Epidermal melanocyte (primary cell): ENCODE results near the gene CEP128.

Experiments used
- DNase-seq: peaks from one replicate; pipeline ENCODE4 v3.0.0; 2011; ENCODE audit warnings: low spot score; ENCODE audit not compliant: insufficient read length

Gene CEP128

DNA sequence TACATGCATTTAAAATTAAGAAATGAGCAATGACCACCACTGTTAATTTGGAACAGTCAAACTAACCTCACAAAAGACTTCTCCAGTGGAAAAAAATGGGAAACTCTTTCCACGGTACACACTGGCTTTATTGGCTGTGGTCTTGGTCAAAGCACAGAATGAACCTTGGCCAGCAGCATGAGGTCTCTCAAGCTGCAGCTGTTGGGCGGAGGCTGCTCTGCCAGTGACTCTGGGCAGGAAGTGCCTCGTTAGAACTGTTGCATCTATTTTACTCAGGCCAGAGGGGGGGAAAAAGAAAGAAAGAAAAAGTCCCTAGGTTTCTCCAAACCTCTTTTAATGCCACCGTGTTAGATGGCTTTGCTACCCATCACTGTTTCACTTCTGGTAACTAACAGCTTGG, 450.4 kb downstream of the CEP128 start:
- DNase-seq: peak; percentile 17

DNA sequence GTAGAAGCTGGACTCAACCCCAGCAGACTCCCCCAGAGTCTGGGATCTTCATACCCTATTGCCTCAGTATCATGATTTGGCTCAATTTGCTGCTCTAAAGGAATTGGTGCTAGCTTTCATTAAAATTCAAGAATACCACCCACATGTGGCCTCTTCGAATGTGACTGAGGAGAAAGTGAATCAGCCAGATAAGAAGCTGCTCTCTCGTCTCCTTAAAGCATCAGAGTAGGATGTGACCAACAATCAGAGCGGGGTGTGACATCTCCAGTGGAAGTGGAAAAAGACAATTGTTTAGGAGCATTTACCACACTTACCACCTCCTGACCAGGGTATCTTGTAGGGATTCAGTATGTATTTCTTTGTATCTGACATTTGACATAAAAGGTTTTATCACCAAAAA, 452.0 kb downstream of the CEP128 start:
- no peak for DNase-seq

DNA sequence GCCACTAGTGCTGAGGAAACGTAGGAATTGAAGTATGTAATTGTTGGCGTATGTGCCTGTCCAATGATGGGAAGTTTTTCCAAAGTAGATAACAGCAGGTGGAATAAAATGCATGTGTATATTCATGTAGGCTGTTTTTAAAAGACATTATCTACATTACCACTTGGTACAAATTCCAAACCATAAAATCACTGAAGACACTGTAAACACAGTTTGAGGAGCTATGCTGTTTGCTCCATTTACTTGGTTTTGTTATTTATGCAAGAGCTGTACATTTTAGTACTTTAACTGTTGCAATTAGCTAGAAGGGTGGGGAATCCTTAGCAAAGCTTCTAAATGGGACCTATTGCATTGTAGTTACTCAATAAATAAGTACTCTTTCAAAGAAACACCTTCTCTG, 455.8 kb downstream of the CEP128 start:
- DNase-seq: no peak

GRCh38 chr14:80483331-80483730, 458.2 kb downstream of the CEP128 start:
- no peak for DNase-seq

- no peak for DNase-seq
Observed at GRCh38 chr14:80477388-80478160, 464.0 kb downstream of the CEP128 start.

GRCh38 chr14:80475074-80475473, 466.5 kb downstream of the CEP128 start:
- DNase-seq: no peak

DNA sequence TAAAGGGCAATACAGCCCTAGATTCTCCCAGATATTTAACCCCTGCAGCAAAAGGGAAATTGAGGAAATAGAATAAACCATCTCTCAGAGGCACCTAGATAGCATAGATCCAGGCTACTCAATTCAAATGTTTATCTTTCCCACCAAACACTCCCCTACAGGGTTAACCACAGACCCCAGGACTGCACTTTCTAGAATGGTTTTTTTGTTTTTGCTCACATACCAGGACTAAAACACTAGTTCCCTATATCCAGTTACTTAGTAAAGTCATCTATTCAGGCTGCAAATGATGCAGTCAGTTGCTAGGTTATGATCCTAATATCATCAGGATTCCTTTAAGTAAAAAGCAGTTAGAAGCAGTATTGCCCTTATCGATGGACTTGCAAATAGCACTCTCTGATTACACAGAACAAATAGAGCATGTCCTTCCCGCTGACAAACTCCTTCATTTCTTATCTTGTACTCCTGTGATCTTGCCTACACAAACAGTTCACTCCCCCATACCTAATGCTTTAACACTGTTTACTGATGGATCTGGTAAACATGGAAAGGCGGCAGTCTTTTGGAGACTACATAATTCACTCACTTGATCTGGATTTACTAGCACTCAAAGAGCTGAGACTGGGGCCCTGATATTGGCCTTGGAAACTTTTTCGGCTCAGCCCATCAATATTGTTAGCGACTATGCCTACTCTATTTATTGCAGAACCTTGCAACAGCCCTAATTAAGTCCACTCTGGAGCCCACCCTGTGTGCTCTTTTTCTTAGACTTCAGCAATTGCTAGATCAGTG, 473.0 kb downstream of the CEP128 start:
- DNase-seq: no peak

DNA sequence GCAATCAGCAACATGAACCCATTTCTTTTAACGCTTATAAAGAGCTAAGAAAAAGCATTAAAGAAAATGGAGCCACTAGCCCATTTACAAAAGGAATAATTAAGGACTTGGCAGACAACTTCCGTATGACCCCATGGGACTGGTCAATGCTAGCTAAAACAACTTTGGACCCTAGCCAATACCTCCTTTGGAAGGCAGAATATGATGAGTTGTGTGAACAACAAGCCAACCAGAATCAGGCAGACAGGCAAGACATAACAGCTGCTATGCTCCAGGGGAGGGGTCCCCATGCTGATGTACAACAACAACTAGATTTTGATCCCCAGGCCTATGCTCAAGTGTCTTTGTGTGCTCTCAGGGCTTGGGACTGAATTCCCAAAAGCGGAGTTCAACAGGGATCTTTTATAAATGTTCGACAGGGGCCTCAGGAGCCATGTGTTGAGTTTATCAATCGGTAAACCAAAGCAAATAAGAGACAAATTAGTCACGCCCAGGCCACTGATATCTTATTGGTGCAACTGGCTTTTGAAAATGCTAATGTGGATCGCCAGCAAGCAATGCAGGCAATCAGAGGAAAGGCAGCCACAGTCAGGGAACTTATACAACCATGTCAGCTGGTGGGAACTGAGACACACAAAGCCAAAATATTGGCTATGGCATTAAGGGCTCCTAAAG, 475.9 kb downstream of the CEP128 start:
- DNase-seq: no peak

GRCh38 chr14:80464531-80465149, 476.9 kb downstream of the CEP128 start:
- DNase-seq: no peak

DNA sequence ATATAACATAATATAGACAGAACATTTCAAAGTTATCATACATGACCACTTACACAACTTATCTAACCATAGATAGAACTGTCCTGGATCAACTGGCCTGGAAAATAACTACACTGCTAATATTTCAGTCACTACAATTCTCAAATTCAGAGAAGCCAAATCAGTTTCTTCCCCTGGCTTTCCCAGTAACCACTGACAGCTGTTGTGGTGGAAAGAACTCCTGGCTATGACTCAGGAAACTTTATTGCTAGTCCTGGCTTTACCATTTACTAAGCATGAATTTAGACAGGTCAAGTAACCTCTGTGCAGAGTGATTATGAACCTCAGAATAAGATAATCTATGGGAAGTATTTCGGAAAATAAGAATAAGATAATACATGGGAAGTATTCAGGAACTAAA, 485.3 kb downstream of the CEP128 start:
- no peak for DNase-seq

GRCh38 chr14:80455031-80455430, 486.5 kb downstream of the CEP128 start:
- no peak for DNase-seq

GRCh38 chr14:80448267-80448666, 493.3 kb downstream of the CEP128 start:
- no peak for DNase-seq

GRCh38 chr14:80447392-80447791, 494.1 kb downstream of the CEP128 start:
- DNase-seq: no peak
